B cell (primary cell): ENCODE data around the gene TECR. TPM values are rescaled to one million over a fixed set of nuclear protein-coding genes. Genes with fewer than 3 reads are reported as not detected.
A peak's percentile ranks its signal among the peaks of the same experiment; 100 is the strongest.
"Not testable (repeated sequence)": the region's sequence is repeated elsewhere in the genome, so short reads cannot be mapped to it uniquely, and the experiment has no call there.

ENCODE experiments used
- ATAC-seq: fragments of 200-7000 bp; cut with Tn5 transposase; one replicate; pipeline ENCODE4 v1.10.0; 2021; ENCODE audit warnings: low read depth, mild to moderate bottlenecking, moderate number of reproducible peaks, moderate library complexity
- CTCF ChIA-PET: fragments of 350-600 bp; sonication (Branson Sonifier 250); formaldehyde crosslinking; loops from one replicate; lab custom pipeline; 2021; ENCODE audit warnings: antibody characterized with exemption, inconsistent platforms; lab: Charles Lee
- POLR2A ChIA-PET: fragments of 350-600 bp; sonication (Branson Sonifier 250); formaldehyde crosslinking; loops from one replicate; lab custom pipeline; 2021; ENCODE audit warnings: antibody characterized with exemption; lab: Charles Lee
- DNase-seq: peaks from one replicate; pipeline ENCODE4 v3.0.0; 2013
- H2AFZ ChIP-seq: 2 replicates; pipeline ENCODE4 v1.6.1; 2012; ENCODE audit warnings: mild to moderate bottlenecking, low read depth, low read length; ENCODE audit not compliant: insufficient read depth, poor library complexity, severe bottlenecking
- H3K27ac ChIP-seq, 2 donors: 1 replicate in 1 of 2; 2 replicates in 1 of 2; pipeline ENCODE4 v1.5.1; 2012 to 2013; ENCODE audit warnings: low read length in 2 of 2, mild to moderate bottlenecking in 2 of 2, moderate library complexity in 1 of 2
- H3K27me3 ChIP-seq, 4 experiments: fragments of 200-600 bp in 1 of 4; sonication (generic) in 1 of 4; replicated peaks in 1 of 4; 1 replicate in 2 of 4; 2 replicates in 2 of 4; pipeline versions ENCODE4 v1.6.1 to v1.7.0; 2013 to 2016; ENCODE audit warnings: low read length in 3 of 4, mild to moderate bottlenecking in 2 of 4, mixed read lengths in 1 of 4, moderate library complexity in 1 of 4; ENCODE audit not compliant: insufficient read depth in 4 of 4, control insufficient read depth in 3 of 4; ENCODE audit errors: control extremely low read depth in 1 of 4
- H3K36me3 ChIP-seq, 2 experiments: replicated peaks in 1 of 2; 1 replicate in 1 of 2; 2 replicates in 1 of 2; pipeline versions ENCODE4 v1.6.1 to v1.7.1; 2013; ENCODE audit warnings: low read length in 1 of 2; ENCODE audit not compliant: insufficient read depth in 2 of 2, control insufficient read depth in 1 of 2; ENCODE audit errors: control extremely low read depth in 1 of 2, extremely low read depth in 1 of 2
- H3K4me1 ChIP-seq, 2 donors: fragments of 200-600 bp in 1 of 2; sonication (generic) in 1 of 2; 1 replicate in 1 of 2; 2 replicates in 1 of 2; pipeline versions ENCODE4 v1.5.1 to v1.6.1; 2013 to 2017; ENCODE audit warnings: low read length in 2 of 2; ENCODE audit not compliant: control insufficient read depth in 2 of 2, insufficient read depth in 2 of 2
- H3K4me2 ChIP-seq: replicated peaks from 2 replicates; pipeline ENCODE3; 2012; ENCODE audit warnings: mild to moderate bottlenecking, low read depth, low read length; ENCODE audit not compliant: poor library complexity, severe bottlenecking
- H3K4me3 ChIP-seq, 5 experiments: fragments of 200-600 bp in 1 of 5; sonication (generic) in 1 of 5; 1 replicate in 3 of 5; 2 replicates in 2 of 5; pipeline versions ENCODE4 v1.5.1 to v1.7.0; 2011 to 2016; ENCODE audit warnings: low read length in 4 of 5, mild to moderate bottlenecking in 4 of 5, low read depth in 2 of 5, control low read depth in 1 of 5, moderate library complexity in 1 of 5; ENCODE audit not compliant: insufficient read depth in 1 of 5; ENCODE audit errors: control extremely low read depth in 1 of 5, extremely low read depth in 1 of 5
- H3K79me2 ChIP-seq: fragments of 200-600 bp; sonication (generic); one replicate; pipeline ENCODE4 v1.6.0; 2016; ENCODE audit warnings: low read length; ENCODE audit not compliant: control insufficient read depth, insufficient read depth
- H3K9ac ChIP-seq: fragments of 200-600 bp; sonication (generic); 2 replicates; pipeline ENCODE4 v1.6.1; 2017; ENCODE audit warnings: mild to moderate bottlenecking, low read length, moderate library complexity
- H3K9me3 ChIP-seq, 3 donors: one replicate each; pipeline versions ENCODE4 v1.6.1 to v1.7.1; 2013; ENCODE audit warnings: low read length in 2 of 3; ENCODE audit not compliant: control insufficient read depth in 2 of 3, insufficient read depth in 1 of 3; ENCODE audit errors: control extremely low read depth in 1 of 3
- H4K20me1 ChIP-seq: 2 replicates; pipeline ENCODE4 v1.6.0; 2012; ENCODE audit warnings: mild to moderate bottlenecking, low read length; ENCODE audit not compliant: insufficient read depth, control insufficient read depth, poor library complexity, severe bottlenecking
- H3K27ac Mint-ChIP-seq: one replicate; pipeline ENCODE4 v1.8.0; 2021; ENCODE audit warnings: mixed read lengths
- H3K27me3 Mint-ChIP-seq: one replicate; pipeline ENCODE4 v1.8.0; 2021; ENCODE audit warnings: mixed read lengths
- H3K4me1 Mint-ChIP-seq: one replicate; pipeline ENCODE4 v1.8.0; 2021; ENCODE audit warnings: mixed read lengths
- H3K4me3 Mint-ChIP-seq: one replicate; pipeline ENCODE4 v1.8.0; 2021; ENCODE audit warnings: mixed read lengths
- H3K9me3 Mint-ChIP-seq: one replicate; pipeline ENCODE4 v1.8.0; 2022; ENCODE audit warnings: mixed read lengths; ENCODE audit not compliant: insufficient read depth
- EZH2 ChIP-seq: IDR thresholded peaks from 2 replicates; pipeline ENCODE4 v1.6.1; 2012; ENCODE audit warnings: borderline replicate concordance, low read depth, mild to moderate bottlenecking, moderate library complexity, low read length; ENCODE audit not compliant: insufficient read depth, poor library complexity, severe bottlenecking
- WGBS: methylation state at CpG from one replicate; pipeline ENCODE4 v1.1.5; 2013; ENCODE audit warnings: missing lambda C conversion rate; ENCODE audit not compliant: insufficient coverage; 5-methylcytosine and 5-hydroxymethylcytosine counted together
- intact Hi-C: fragments of 100-400 bp; cut with micrococcal nuclease; formaldehyde crosslinking; loops from one replicate; pipeline ENCODE4 v1.10.0; 2022
- polyA plus RNA-seq: library from polyadenylated mRNA; depleted of rRNA; stranded (reverse); fragments of >200 nt; gene quantifications from 2 replicates; pipeline ENCODE4 v1.2.3, GENCODE V29; 2012
- total RNA-seq, 2 donors: library from RNA; stranded (reverse); fragments of 120-200 nt in 1 of 2; gene quantifications; 1 replicate in 1 of 2; 2 replicates in 1 of 2; pipeline versions ENCODE4 v1.2.3 to v1.2.4, GENCODE V29; 2013 to 2022
- TF ChIP-seq, protein P1 (sequence below): fragments of 200-600 bp; IDR thresholded peaks from one replicate; pipeline ENCODE4 v1.8.0; 2022; ENCODE audit warnings: antibody characterized with exemption, mild to moderate bottlenecking

The TECR gene
- total and polyA plus RNA-seq, 2 donors (not counting 1 experiment from before 2014, with no cell fraction given), result 68.9 to 129 TPM

DNA sequence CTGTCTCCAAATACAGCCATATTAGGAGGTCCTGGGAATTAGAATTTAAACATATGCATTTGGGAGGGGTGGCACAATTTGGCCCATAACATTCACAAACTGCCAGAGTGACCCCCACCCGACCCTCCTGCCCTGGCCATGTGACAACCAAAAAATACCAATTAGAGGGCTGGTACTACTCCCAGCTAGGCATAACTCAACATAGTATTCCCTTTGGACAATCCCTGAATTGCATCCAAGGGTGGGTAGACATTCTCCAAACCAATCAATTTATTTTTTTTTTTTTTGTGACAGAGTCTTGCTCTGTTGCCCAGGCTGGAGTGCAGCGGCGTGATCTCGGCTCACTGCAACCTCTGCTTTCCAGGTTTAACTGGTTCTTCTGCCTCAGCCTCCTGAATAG lies 83.3 kb downstream of the TECR start:
- POLR2A ChIA-PET, result interaction anchor here (0.6 to 1.6 kb wide), 4 partner anchors 8 to 231 kb away, joined by 3 to 19 read pairs (median 3); partner anchors contain the start of gene ADGRE5
- Histone ChIP-seq H3K36me3 (peaks cover 3 to 43% of the 10 kb centered on the region in 2 experiments), H3K27me3 (no peaks in the 10 kb centered on the region), H3K9me3 (no peaks in the 10 kb centered on the region), H3K4me2 (peak overlapping the region; percentile 70), H4K20me1 (no peaks in the 10 kb centered on the region), H2AFZ (no peak overlapping the region), H3K79me2 (peaks cover 34% of the 10 kb centered on the region), H3K9ac (peak overlapping the region; percentile 37), H3K4me1 (peaks cover 58 to 67% of the 10 kb centered on the region in 2 donors), H3K4me3 (peak overlapping the region in 1 of 5 experiments; percentile 33), H3K27ac (peak overlapping the region; percentile 91 to 92)
- H3K27ac Mint-ChIP-seq, result peak overlapping the region; percentile 99
- no peaks in the 10 kb centered on the region for H3K27me3 Mint-ChIP-seq
- CTCF ChIA-PET, result interaction anchor here (0.6 to 6.6 kb wide), 8 partner anchors 8 to 278 kb away, joined by 3 to 54 read pairs (median 6); partner anchors contain the start of genes NDUFB7 and ZNF333
- intact Hi-C loops, result no loop called here
- H3K4me1 Mint-ChIP-seq, result peaks cover 54% of the 10 kb centered on the region
- DNase-seq (no peak), ATAC-seq (no peak)
- peak overlapping the region; percentile 29 for H3K4me3 Mint-ChIP-seq
- no peaks in the 10 kb centered on the region for H3K9me3 Mint-ChIP-seq
- TF ChIP-seq, protein P1, sequence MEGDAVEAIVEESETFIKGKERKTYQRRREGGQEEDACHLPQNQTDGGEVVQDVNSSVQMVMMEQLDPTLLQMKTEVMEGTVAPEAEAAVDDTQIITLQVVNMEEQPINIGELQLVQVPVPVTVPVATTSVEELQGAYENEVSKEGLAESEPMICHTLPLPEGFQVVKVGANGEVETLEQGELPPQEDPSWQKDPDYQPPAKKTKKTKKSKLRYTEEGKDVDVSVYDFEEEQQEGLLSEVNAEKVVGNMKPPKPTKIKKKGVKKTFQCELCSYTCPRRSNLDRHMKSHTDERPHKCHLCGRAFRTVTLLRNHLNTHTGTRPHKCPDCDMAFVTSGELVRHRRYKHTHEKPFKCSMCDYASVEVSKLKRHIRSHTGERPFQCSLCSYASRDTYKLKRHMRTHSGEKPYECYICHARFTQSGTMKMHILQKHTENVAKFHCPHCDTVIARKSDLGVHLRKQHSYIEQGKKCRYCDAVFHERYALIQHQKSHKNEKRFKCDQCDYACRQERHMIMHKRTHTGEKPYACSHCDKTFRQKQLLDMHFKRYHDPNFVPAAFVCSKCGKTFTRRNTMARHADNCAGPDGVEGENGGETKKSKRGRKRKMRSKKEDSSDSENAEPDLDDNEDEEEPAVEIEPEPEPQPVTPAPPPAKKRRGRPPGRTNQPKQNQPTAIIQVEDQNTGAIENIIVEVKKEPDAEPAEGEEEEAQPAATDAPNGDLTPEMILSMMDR, result no peak
- TF ChIP-seq EZH2, result no peak
- WGBS, result 100% methylated on average over 3 of the region's 4 CpGs

DNA sequence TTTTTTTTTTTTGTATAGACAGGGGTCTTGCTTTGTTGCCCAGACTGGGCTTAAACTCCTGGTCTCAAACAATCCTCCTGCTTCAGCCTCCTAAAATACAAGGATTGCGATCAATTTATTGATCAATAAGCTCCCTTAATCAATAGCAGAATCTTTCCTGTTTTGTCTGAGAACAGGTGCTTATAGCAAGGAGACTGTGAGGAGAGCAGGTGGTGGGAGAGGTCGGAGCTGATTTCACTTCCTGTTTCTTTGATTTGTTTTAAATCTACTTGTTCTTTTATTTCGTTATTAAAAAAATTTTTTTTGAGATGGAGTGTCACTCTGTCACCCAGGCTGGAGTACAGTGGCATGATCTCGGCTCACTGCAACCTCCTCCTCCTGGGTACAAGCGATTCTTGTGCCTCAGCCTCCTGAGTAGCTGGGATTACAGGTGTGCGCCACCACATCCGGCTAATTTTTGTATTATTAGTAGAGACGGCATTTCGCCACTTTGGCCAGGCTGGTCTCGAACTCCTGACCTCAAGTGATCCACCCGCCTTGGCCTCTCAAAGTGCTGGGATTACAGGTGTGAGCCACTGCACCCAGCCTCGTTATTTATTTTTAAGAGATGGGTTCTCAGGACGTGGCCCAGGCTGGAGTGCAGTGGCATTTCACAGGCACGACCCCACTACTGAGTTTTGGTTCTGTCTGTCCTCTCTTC lies 84.2 kb downstream of the TECR start:
- CTCF ChIA-PET, result interaction anchor here (0.6 to 6.6 kb wide), 8 partner anchors 9 to 76 kb away, joined by 3 to 54 read pairs (median 6); partner anchors contain the start of genes NDUFB7 and ZNF333
- peak overlapping the region; percentile 89 for H3K4me3 Mint-ChIP-seq
- peaks cover 27% of the 10 kb centered on the region for H3K79me2 ChIP-seq
- H3K9me3 Mint-ChIP-seq, H3K27me3 ChIP-seq, H4K20me1 ChIP-seq, H3K27me3 Mint-ChIP-seq, H2AFZ ChIP-seq, H3K9me3 ChIP-seq: not testable (repeated sequence)
- H3K4me3 ChIP-seq, result peak overlapping the region in 1 of 5 experiments; percentile 38
- H3K4me2 ChIP-seq, result peak overlapping the region; percentile 70
- intact Hi-C loops, result loop anchor here (1.0 kb wide), 4 partner anchors 9 to 73 kb away; partner anchors contain the start of gene CLEC17A
- H3K27ac ChIP-seq, result peak overlapping the region; percentile 91 to 92
- peak overlapping the region; percentile 38 for H3K9ac ChIP-seq
- POLR2A ChIA-PET, result interaction anchor here (0.6 to 1.6 kb wide), 11 partner anchors 9 to 540 kb away, joined by 3 to 19 read pairs (median 3); partner anchors contain the start of genes ADGRE5 and NDUFB7
- peak; percentile 83 for DNase-seq
- H3K36me3 ChIP-seq, result peaks cover 3 to 36% of the 10 kb centered on the region in 2 experiments
- peak overlapping the region; percentile 99 for H3K27ac Mint-ChIP-seq
- peak; percentile 40 for ATAC-seq
- peaks cover 53 to 64% of the 10 kb centered on the region in 2 donors for H3K4me1 ChIP-seq
- H3K4me1 Mint-ChIP-seq, result peaks cover 49% of the 10 kb centered on the region
- WGBS, result 13% methylated on average over 6 of the region's 14 CpGs
